Inferior parietal cortex (tissue), 1 donor: ENCODE data around the gene NKX1-1.
"Not testable (repeated sequence)": the region's sequence is repeated elsewhere in the genome, so short reads cannot be mapped to it uniquely, and the experiment has no call there.

ENCODE experiments used
- DNase-seq: peaks from one replicate; pipeline ENCODE4 v3.0.0-alpha.2; 2016; ENCODE audit errors: extremely low spot score

NKX1-1 gene

GRCh38 chr4:1404573-1405253, 1.5 kb downstream of the NKX1-1 start:
- no peak for DNase-seq

DNA sequence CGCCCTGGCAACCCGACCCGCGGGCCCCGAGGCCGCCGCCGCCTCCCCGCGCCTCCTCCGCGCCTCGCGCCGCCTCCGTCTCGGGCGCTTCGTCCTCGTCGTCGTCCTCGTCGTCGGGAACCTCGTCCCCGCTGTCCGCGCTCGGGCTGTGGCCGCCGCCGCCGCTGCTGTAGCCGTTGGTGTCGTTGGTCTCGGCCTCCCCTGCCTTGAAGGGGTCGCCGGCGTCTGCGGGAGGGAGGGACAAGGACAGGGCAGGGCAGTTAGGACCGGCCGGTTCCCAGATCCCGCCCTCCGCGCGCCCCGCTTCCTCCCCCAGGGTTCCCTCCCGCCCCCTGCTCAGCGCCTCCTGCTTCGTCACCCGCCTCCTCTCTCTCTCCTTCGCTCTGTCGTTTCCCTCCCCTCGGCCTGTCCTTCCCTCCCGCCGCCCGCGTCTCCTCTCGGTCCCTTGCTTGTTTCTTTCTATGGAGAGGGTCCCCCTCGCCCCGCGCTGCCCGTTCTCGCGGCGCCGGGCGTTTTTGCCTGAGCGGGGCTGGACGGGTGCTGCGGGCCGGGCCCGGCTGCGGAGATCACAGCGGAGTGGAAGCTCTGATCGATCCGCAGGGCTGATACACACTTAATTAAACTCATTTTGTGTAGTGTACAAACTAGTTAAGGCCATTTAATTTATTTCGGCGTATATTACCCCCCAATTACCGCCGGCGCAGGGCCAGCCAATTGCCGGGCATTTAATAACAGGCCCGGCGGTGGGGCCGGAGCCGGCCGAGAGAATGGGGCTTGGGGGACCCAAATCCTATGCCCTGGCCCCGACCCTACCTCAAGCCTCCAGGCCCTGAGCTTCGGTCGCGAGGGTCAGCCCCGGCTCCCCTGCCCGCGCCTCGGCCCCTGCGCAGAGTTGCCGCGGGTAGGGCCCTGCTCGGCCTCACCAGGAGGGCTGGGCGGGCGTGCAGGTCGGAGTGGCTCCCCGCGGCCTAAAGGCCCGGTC, 2.4 kb downstream of the NKX1-1 start:
- no peak for DNase-seq

DNA sequence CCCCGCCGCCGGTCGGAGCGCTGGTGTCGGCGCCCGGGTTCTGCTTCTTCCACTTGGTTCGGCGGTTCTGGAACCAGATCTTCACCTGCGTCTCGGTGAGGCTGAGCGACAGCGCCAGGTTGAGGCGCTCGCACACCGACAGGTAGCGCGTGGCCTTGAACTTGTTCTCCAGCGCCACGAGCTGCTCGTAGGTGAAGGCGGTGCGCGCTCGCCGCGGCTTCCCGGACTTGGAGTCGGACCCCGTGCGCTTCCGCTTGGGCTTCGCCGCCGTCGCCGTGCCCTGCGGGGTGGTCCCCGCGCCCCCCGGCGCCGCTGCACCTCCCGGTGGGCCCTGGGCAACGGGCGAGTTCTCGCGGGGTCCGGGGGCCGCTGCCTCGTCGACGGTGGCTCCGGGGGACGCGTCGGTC, 3.1 kb downstream of the NKX1-1 start:
- DNase-seq, result no peak

- no peak for DNase-seq
Measured at GRCh38 chr4:1402516-1403091, 3.6 kb downstream of the NKX1-1 start.

- DNase-seq, result no peak
Measured at GRCh38 chr4:1402021-1402515, 4.2 kb downstream of the NKX1-1 start.

GRCh38 chr4:1401409-1402020, 4.7 kb downstream of the NKX1-1 start:
- DNase-seq, result no peak

- no peak for DNase-seq
Measured at GRCh38 chr4:1400831-1401408, 5.3 kb downstream of the NKX1-1 start.

DNA sequence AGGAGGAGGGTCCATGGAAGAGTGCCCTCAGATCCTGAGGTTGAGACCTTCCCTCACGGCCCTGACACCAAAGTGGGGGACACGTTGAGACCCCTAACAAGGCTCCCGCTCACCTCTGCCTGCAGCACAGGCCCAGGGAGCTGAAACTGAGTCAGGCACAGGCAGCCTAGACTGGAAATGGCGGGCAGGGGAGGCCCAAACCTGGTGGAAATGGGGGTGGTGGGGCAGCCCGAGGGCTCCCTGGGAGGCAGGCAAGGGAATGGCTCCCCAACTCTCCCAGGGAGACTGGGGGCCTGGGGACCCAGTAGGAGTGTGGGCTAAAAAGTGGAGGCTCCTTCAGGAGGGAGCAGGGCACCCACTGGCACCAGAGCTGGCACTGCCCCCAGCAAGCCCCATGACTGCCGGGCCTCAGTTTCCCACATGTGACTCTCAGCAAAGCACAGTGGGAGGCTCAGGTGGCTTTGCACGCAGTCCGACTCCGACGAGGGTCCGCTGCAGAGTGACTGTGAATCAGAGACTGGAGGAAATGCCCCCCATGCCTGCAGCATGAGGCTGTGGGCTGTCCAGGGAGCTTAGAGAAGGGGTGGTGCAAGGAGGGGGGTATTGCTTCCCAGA, 5.9 kb downstream of the NKX1-1 start:
- no peak for DNase-seq

DNA sequence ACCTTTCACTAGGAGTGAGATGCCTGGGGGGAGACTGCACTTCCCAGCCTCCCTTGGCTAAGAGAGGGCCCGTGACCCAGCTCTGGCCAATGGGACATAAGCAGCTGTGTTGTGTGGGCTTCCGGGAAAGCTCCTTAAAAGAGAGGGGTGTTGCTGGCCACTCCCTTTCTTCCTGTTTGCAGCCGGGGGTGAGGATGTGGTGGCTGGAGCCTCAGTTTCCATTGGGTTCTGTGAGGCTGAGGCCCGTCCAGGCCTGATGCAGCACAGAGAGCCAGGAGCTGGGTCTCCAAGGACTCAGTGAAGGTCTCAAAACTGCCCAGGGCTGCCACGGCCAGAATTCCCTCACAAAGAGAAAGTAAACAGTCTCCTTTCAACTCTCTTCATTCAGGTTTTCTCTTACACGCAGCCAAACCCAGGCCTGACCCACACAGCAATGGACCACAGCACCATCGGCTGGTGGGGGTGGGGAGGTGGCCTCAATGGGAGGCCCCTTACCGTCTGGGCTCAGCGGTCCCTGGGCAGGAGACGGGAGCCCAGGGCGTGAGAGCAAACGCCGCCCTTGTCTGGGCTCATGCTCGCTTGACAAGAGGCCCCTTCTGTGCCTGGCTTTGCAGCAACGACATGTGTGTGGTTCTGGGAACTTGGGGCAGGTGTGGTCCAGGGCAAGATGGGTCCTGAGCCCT, 6.6 kb downstream of the NKX1-1 start:
- DNase-seq, result no peak

GRCh38 chr4:1398681-1399507, 7.3 kb downstream of the NKX1-1 start:
- no peak for DNase-seq

GRCh38 chr4:1396806-1397455, 9.3 kb downstream of the NKX1-1 start:
- DNase-seq, result no peak

DNA sequence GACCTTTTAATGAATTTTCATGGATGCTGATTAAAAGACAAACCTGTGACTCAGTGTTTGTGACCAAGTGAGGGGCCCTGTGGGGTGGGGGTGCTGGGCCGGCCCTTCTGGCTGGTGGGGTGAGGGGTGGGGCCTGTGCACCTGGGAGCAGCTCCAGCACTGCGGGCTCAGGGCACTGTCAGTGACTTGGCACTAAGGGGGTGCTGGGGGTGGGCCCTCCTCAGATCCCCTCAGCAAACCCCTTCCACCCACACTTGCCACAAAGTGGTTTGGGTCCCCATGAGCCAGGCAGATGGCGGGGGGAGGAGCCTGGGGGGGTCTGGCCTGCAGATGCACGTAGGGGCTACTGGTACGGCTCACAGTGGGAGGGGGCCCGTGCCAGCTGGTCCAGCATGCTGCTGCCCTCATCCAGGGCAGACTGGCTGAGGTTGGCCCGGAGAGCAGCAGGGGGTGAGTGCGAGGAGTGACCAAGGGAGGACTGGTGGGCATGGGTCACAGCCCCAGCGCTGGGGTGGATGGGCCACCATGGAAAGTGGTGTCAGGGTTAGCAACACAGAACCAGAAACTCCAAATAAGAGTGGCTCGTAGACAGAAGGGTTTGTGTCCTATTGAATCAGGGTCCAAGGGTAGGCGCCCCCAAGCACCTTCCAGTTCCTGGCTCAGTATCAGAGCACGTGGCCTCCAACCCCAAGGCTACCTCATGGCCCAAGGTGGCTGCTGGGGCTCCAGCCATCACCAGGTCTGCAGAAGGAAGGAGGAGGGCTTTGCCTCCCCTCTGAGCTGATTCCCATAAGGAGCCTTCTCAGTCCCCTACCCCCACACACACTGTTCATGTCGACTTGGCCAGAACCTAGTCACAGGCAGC, 10.1 kb downstream of the NKX1-1 start:
- no peak for DNase-seq

GRCh38 chr4:1395389-1395820, 10.8 kb downstream of the NKX1-1 start:
- not testable (repeated sequence) for DNase-seq

- DNase-seq, result not testable (repeated sequence)
Measured at GRCh38 chr4:1394554-1395388, 11.5 kb downstream of the NKX1-1 start.

- DNase-seq, result no peak
Measured at GRCh38 chr4:1393866-1394265, 12.4 kb downstream of the NKX1-1 start.

- not testable (repeated sequence) for DNase-seq
Measured at GRCh38 chr4:1393363-1393762, 12.9 kb downstream of the NKX1-1 start.
